ENCODE results near the gene KCNAB2.

KCNAB2 gene

DNA sequence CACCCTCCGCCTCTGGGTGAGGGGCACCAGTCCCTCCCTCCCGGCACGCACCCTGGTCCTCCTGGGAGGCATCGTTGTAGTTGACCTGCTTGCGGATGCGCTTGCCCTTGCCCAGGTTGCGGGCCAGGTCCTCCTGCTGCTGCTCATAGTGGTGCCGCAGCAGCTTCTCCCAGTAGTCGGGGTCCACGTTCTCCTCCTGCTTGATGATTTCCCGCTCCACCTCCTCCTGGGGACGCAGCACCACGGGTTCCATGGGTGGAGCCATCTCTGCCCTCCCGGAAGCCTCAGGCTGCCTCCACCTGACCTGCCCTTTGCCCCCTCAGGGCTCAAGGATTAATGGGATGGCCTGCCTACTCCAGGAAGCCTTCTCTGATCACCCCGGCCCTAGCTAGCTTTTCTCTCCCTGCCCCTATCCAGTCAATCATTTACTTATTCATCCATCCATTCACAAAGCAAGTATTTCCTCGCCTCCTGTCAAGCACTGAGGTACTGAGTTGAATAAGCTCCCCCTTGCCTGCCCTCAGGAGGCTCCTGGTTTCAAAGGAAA, 80.9 kb downstream of the KCNAB2 start:
- H3K36me3 ChIP-seq (replicated peaks; ENCODE audit: low read depth, low read length): no peaks in the 10 kb centered on the region
- TF ChIP-seq, protein P1, sequence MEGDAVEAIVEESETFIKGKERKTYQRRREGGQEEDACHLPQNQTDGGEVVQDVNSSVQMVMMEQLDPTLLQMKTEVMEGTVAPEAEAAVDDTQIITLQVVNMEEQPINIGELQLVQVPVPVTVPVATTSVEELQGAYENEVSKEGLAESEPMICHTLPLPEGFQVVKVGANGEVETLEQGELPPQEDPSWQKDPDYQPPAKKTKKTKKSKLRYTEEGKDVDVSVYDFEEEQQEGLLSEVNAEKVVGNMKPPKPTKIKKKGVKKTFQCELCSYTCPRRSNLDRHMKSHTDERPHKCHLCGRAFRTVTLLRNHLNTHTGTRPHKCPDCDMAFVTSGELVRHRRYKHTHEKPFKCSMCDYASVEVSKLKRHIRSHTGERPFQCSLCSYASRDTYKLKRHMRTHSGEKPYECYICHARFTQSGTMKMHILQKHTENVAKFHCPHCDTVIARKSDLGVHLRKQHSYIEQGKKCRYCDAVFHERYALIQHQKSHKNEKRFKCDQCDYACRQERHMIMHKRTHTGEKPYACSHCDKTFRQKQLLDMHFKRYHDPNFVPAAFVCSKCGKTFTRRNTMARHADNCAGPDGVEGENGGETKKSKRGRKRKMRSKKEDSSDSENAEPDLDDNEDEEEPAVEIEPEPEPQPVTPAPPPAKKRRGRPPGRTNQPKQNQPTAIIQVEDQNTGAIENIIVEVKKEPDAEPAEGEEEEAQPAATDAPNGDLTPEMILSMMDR (IDR thresholded peaks at IDR 0.05; ENCODE audit: low read depth, low read length): no peak
- TF ChIP-seq EZH2phosphoT487 (IDR thresholded peaks at IDR 0.05; ENCODE audit: low read depth): no peak
- H4K20me1 ChIP-seq (ENCODE audit: insufficient read depth, low read length): no peaks in the 10 kb centered on the region
- no peaks in the 10 kb centered on the region for H3K4me1 ChIP-seq (ENCODE audit: low read length)
- H3K9me3 ChIP-seq (ENCODE audit: insufficient read depth, low read length): no peaks in the 10 kb centered on the region
- H3K27me3 ChIP-seq (ENCODE audit: low read depth, low read length): no peaks in the 10 kb centered on the region
- no peak overlapping the region for H3K27ac ChIP-seq (ENCODE audit: low read length)
- no peak overlapping the region for H3K4me3 ChIP-seq (ENCODE audit: low read length)
- no peak overlapping the region for H2AFZ ChIP-seq (ENCODE audit: low read depth, low read length)
- H3K4me2 ChIP-seq (ENCODE audit: low read length): no peak overlapping the region
- no peak overlapping the region for H3K9ac ChIP-seq (ENCODE audit: low read length)
- no peaks in the 10 kb centered on the region for H3K79me2 ChIP-seq (ENCODE audit: low read length)

DNA sequence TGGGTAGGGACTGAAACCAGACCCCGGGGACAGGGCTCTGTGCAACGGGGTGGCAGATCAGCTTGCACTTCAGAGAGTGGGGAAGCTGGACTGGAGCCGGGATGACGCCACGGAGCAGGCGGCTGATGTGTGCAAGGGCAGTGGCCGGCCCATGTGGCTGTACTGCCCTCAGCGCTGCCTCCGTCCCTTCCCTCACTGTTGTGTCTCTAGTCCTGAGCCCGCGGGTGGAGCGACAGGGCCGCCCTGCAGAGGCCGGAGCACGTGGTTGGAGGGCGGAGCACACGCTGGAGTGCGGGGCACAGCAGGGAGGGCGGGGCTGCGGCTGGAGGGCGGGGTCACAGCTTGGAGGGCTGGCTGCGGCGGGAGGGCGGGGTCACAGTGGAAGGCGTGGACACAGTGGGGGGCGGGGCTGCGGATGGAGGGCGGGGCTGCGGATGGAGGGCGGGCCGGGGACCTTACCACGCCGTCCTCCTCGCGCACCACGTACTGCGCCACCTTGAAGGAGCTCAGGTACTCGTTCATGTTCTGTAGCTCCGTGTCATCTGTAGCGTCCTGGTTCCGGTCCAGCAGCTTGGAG, 82.0 kb downstream of the KCNAB2 start:
- Histone ChIP-seq H3K9ac (ENCODE audit: low read length) (no peak overlapping the region), H3K4me2 (ENCODE audit: low read length) (no peak overlapping the region), H3K4me3 (ENCODE audit: low read length) (no peak overlapping the region), H3K9me3 (ENCODE audit: insufficient read depth, low read length) (no peaks in the 10 kb centered on the region), H3K27ac (ENCODE audit: low read length) (no peak overlapping the region), H3K36me3 (replicated peaks; ENCODE audit: low read depth, low read length) (no peaks in the 10 kb centered on the region), H4K20me1 (ENCODE audit: insufficient read depth, low read length) (no peaks in the 10 kb centered on the region), H3K4me1 (ENCODE audit: low read length) (no peaks in the 10 kb centered on the region), H3K27me3 (ENCODE audit: low read depth, low read length) (no peaks in the 10 kb centered on the region), H2AFZ (ENCODE audit: low read depth, low read length) (no peak overlapping the region), H3K79me2 (ENCODE audit: low read length) (no peaks in the 10 kb centered on the region)
- TF ChIP-seq, protein P1 (IDR thresholded peaks at IDR 0.05; ENCODE audit: low read depth, low read length): no peak
- no peak for TF ChIP-seq EZH2phosphoT487 (IDR thresholded peaks at IDR 0.05; ENCODE audit: low read depth)

GRCh38 chr1:6128276-6129081, 82.8 kb downstream of the KCNAB2 start:
- Histone ChIP-seq H3K27ac (ENCODE audit: low read length) (no peak overlapping the region), H2AFZ (ENCODE audit: low read depth, low read length) (no peak overlapping the region), H3K9ac (ENCODE audit: low read length) (no peak overlapping the region), H3K4me2 (ENCODE audit: low read length) (no peak overlapping the region), H3K79me2 (ENCODE audit: low read length) (no peaks in the 10 kb centered on the region), H3K36me3 (replicated peaks; ENCODE audit: low read depth, low read length) (no peaks in the 10 kb centered on the region), H3K4me3 (ENCODE audit: low read length) (no peak overlapping the region), H4K20me1 (ENCODE audit: insufficient read depth, low read length) (no peaks in the 10 kb centered on the region), H3K27me3 (ENCODE audit: low read depth, low read length) (no peaks in the 10 kb centered on the region), H3K9me3 (ENCODE audit: insufficient read depth, low read length) (no peaks in the 10 kb centered on the region), H3K4me1 (ENCODE audit: low read length) (no peaks in the 10 kb centered on the region)
- no peak for TF ChIP-seq EZH2phosphoT487 (IDR thresholded peaks at IDR 0.05; ENCODE audit: low read depth)
- TF ChIP-seq, protein P1 (IDR thresholded peaks at IDR 0.05; ENCODE audit: low read depth, low read length): no peak

DNA sequence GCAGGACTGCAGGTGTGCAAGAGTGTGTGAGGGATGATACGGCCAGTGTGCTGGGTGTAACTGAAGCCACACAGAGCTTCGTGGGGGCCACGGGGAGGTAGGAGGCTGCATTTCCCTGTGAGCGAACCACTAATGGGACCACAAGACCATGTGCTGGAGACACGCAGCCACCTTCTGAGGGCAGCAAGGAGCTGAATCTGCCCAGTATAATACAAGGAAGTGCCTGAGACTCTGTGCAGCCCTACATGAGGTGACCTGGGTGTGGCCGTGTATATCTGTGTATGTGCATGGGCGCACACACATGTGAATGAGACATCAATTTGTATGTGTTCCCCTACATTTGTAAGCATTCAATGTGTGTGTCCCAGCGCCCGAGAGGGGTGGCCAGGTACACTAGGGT, 83.6 kb downstream of the KCNAB2 start:
- H3K79me2 ChIP-seq (ENCODE audit: low read length): no peaks in the 10 kb centered on the region
- H3K36me3 ChIP-seq (replicated peaks; ENCODE audit: low read depth, low read length): no peaks in the 10 kb centered on the region
- H3K27me3 ChIP-seq (ENCODE audit: low read depth, low read length): no peaks in the 10 kb centered on the region
- H3K4me2 ChIP-seq (ENCODE audit: low read length): no peak overlapping the region
- no peak overlapping the region for H3K4me3 ChIP-seq (ENCODE audit: low read length)
- H3K9ac ChIP-seq (ENCODE audit: low read length): no peak overlapping the region
- no peaks in the 10 kb centered on the region for H3K9me3 ChIP-seq (ENCODE audit: insufficient read depth, low read length)
- H3K4me1 ChIP-seq (ENCODE audit: low read length): no peaks in the 10 kb centered on the region
- no peak overlapping the region for H2AFZ ChIP-seq (ENCODE audit: low read depth, low read length)
- H3K27ac ChIP-seq (ENCODE audit: low read length): no peak overlapping the region
- H4K20me1 ChIP-seq (ENCODE audit: insufficient read depth, low read length): no peaks in the 10 kb centered on the region
- no peak for TF ChIP-seq EZH2phosphoT487 (IDR thresholded peaks at IDR 0.05; ENCODE audit: low read depth)
- TF ChIP-seq, protein P1 (IDR thresholded peaks at IDR 0.05; ENCODE audit: low read depth, low read length): no peak

All from OCI-LY3 (cell line).